Glutamatergic neuron (in vitro differentiated cells): ENCODE data around the gene UCN2. TPM values are rescaled to one million over a fixed set of nuclear protein-coding genes. Genes with fewer than 3 reads are reported as not detected.
A peak's percentile ranks its signal among the peaks of the same experiment; 100 is the strongest.

Experiments used
- DNase-seq: peaks from one replicate; pipeline ENCODE4 v3.0.0; 2022
- H3K27ac Mint-ChIP-seq: one replicate; pipeline ENCODE4 v1.8.0; 2020; ENCODE audit warnings: mild to moderate bottlenecking, mixed read lengths, inconsistent platforms; ENCODE audit not compliant: unreplicated experiment
- H3K27me3 Mint-ChIP-seq: one replicate; pipeline ENCODE4 v1.8.0; 2020; ENCODE audit warnings: mild to moderate bottlenecking, moderate library complexity, mixed read lengths, inconsistent platforms; ENCODE audit not compliant: unreplicated experiment
- H3K36me3 Mint-ChIP-seq: one replicate; pipeline ENCODE4 v1.8.0; 2020; ENCODE audit warnings: mild to moderate bottlenecking, mixed read lengths, inconsistent platforms; ENCODE audit not compliant: unreplicated experiment
- H3K4me1 Mint-ChIP-seq: one replicate; pipeline ENCODE4 v1.8.0; 2020; ENCODE audit warnings: mild to moderate bottlenecking, low read depth, mixed read lengths, inconsistent platforms; ENCODE audit not compliant: unreplicated experiment
- H3K4me3 Mint-ChIP-seq: one replicate; pipeline ENCODE4 v1.8.0; 2020; ENCODE audit warnings: mild to moderate bottlenecking, mixed read lengths, inconsistent platforms; ENCODE audit not compliant: unreplicated experiment
- H3K9me3 Mint-ChIP-seq: one replicate; pipeline ENCODE4 v1.8.0; 2020; ENCODE audit warnings: mild to moderate bottlenecking, moderate library complexity, mixed read lengths, inconsistent platforms; ENCODE audit not compliant: unreplicated experiment
- CTCF ChIP-seq: fragments of 200-600 bp; sonication (generic); IDR thresholded peaks from one replicate; pipeline ENCODE4 v1.5.0; 2021; ENCODE audit not compliant: partially characterized antibody, unreplicated experiment
- total RNA-seq: library from RNA; stranded (reverse); fragmentation: NEBNext Ultra II Directional; extraction: Animal tissue kit (Norgen Biotek cat#: 25700); gene quantifications from one replicate; pipeline ENCODE4 v1.2.1, GENCODE V29; 2021; ENCODE audit not compliant: unreplicated experiment

The UCN2 gene
- total RNA-seq, 1 donor from 2014 or later = 4.3 TPM

- peak overlapping the region; percentile 85 for H3K27ac Mint-ChIP-seq
- H3K9me3 Mint-ChIP-seq = peaks cover 9% of the 10 kb centered on the region
- H3K27me3 Mint-ChIP-seq = peaks cover 8% of the 10 kb centered on the region
- TF ChIP-seq CTCF = no peak
- peaks cover 6% of the 10 kb centered on the region for H3K36me3 Mint-ChIP-seq
- peak; percentile 56 for DNase-seq
- H3K4me1 Mint-ChIP-seq = peaks cover 23% of the 10 kb centered on the region
- H3K4me3 Mint-ChIP-seq = peak overlapping the region; percentile 58
These were observed 20.2 kb downstream of the UCN2 start for GRCh38 chr3:48543271-48543866.

DNA sequence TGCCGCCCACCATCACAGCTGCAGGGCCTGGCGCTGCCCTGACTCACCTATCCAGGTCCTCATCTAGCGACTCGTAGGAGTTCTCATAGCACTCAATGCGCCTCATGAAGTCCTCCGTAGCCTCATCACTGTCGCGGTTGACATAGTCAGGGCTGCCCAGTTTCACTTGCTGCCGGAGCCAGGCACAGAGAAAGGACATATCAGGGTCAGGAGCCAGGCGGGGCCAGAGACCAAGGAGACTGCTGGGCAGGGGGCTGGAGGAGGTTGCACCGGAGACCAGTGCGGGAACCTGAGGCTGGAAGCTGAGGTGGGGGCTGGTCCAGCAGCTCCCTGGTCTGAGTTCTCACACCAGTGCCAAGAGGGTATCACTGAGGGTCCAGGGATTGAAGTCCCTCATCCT lies 25.1 kb downstream of the UCN2 start:
- H3K27me3 Mint-ChIP-seq = peaks cover 8% of the 10 kb centered on the region
- H3K27ac Mint-ChIP-seq = no peak overlapping the region
- peaks cover 19% of the 10 kb centered on the region for H3K4me1 Mint-ChIP-seq
- peaks cover 14% of the 10 kb centered on the region for H3K36me3 Mint-ChIP-seq
- no peak for DNase-seq
- H3K9me3 Mint-ChIP-seq = peaks cover 6% of the 10 kb centered on the region
- H3K4me3 Mint-ChIP-seq = no peak overlapping the region
- no peak for TF ChIP-seq CTCF

DNA sequence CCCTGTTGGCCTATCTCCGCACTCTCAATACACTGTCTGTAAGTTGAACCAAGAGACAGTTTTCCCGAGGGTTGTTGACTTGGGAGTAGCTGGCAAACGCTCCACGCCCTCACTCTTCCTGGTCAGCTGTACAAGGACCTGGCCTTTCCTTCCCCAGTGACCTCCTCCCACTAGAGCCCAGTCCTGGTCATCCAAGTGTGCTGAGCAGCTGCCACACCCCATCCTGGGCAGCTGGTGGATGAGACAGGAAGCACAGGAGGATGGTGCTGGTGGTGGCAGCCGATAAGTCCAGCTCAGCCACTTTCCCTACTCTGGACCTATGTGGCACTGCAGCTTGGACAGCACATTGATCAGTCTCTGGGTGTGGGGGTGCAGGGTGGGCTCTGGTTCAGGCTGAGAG lies 26.8 kb downstream of the UCN2 start:
- no peak for TF ChIP-seq CTCF
- no peak for DNase-seq
- peaks cover 6% of the 10 kb centered on the region for H3K4me1 Mint-ChIP-seq
- no peak overlapping the region for H3K4me3 Mint-ChIP-seq
- no peak overlapping the region for H3K27ac Mint-ChIP-seq
- peaks cover 2% of the 10 kb centered on the region for H3K27me3 Mint-ChIP-seq
- no peaks in the 10 kb centered on the region for H3K9me3 Mint-ChIP-seq
- peaks cover 8% of the 10 kb centered on the region for H3K36me3 Mint-ChIP-seq

GRCh38 chr3:48536116-48536515 lies 27.5 kb downstream of the UCN2 start:
- Mint-ChIP-seq H3K36me3 (peaks cover 8% of the 10 kb centered on the region), H3K4me3 (no peak overlapping the region), H3K27ac (no peak overlapping the region), H3K4me1 (peaks cover 5% of the 10 kb centered on the region), H3K9me3 (no peaks in the 10 kb centered on the region), H3K27me3 (peaks cover 2% of the 10 kb centered on the region)
- no peak for TF ChIP-seq CTCF
- no peak for DNase-seq

DNA sequence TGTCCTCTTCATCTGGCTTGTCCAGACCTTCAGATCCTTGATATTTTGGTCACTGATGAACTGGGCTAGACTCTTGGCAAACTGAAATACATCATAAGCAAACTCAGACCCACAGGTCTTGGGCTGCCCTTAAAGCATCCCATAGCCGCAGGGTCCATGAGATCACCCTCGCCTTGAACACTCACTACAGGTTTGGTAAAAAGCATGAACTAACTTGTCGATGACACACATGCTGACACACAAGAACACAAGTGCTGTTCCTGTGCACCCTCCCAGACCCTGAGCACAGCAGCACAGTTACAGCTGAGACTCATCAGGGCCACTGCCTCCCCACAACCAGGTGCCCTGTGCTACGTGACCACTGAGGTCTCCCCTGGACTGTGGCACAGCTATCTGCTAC lies 28.0 kb downstream of the UCN2 start:
- Mint-ChIP-seq H3K9me3 (no peaks in the 10 kb centered on the region), H3K4me3 (no peak overlapping the region), H3K27ac (no peak overlapping the region), H3K36me3 (peaks cover 8% of the 10 kb centered on the region), H3K4me1 (peaks cover 5% of the 10 kb centered on the region), H3K27me3 (peaks cover 2% of the 10 kb centered on the region)
- no peak for TF ChIP-seq CTCF
- no peak for DNase-seq
